HEK293 (cell line): ENCODE data around the gene ADD2.

Source experiments
- CTCF ChIA-PET: fragments of 350-600 bp; formaldehyde crosslinking; extraction: SDS; loops from one replicate; lab custom pipeline; 2021; ENCODE audit warnings: antibody characterized with exemption; lab: Yijun Ruan, JAX
- POLR2A ChIA-PET: fragments of 300-600 bp; formaldehyde crosslinking; extraction: SDS; loops from one replicate; lab custom pipeline; 2020; ENCODE audit warnings: antibody characterized with exemption, inconsistent platforms; lab: Yijun Ruan, JAX
- H3K27ac ChIP-seq: fragments of 200-500 bp; sonication (Bioruptor generic); 2 replicates; pipeline ENCODE4 v1.5.1; 2014; ENCODE audit warnings: low read depth, low read length, control low read depth, inconsistent platforms; ENCODE audit errors: extremely low read depth
- H3K36me3 ChIP-seq, 2 experiments: fragments of 200-500 bp in 1 of 2; sonication (Bioruptor generic) in 1 of 2; 1 replicate in 1 of 2; 2 replicates in 1 of 2; pipeline ENCODE4 v1.5.1; 2014 to 2017; ENCODE audit warnings: inconsistent platforms in 2 of 2, low read length in 2 of 2; ENCODE audit not compliant: control insufficient read depth in 2 of 2, insufficient read depth in 1 of 2
- H3K4me1 ChIP-seq: fragments of 200-500 bp; sonication (Bioruptor generic); 2 replicates; pipeline ENCODE4 v1.5.1; 2014; ENCODE audit warnings: mild to moderate bottlenecking, low read length, inconsistent platforms; ENCODE audit not compliant: control insufficient read depth, insufficient read depth
- H3K4me3 ChIP-seq: 2 replicates; pipeline ENCODE4 v1.5.1; 2011; ENCODE audit warnings: low read depth, mild to moderate bottlenecking, control low read depth, low read length, moderate library complexity
- H3K9me3 ChIP-seq: fragments of 200-500 bp; sonication (Bioruptor generic); 2 replicates; pipeline ENCODE4 v1.5.1; 2014; ENCODE audit warnings: low read depth, low read length, inconsistent platforms; ENCODE audit not compliant: control insufficient read depth, insufficient read depth
- EGR2 ChIP-seq: fragments of 450-650 bp; formaldehyde crosslinking; IDR thresholded peaks from 2 replicates; pipeline ENCODE4 v1.5.1; 2016; ENCODE audit warnings: low read depth, missing biosample characterization, missing genetic modification characterization
- SCRT1 ChIP-seq: fragments of 450-650 bp; formaldehyde crosslinking; IDR thresholded peaks from 2 replicates; pipeline ENCODE4 v1.5.1; 2016; ENCODE audit warnings: missing biosample characterization, missing genetic modification characterization, borderline replicate concordance
- ZBTB20 ChIP-seq: fragments of 450-650 bp; formaldehyde crosslinking; IDR thresholded peaks from 2 replicates; pipeline ENCODE4 v1.5.1; 2016; ENCODE audit warnings: missing biosample characterization, missing genetic modification characterization
- ZFHX2 ChIP-seq: fragments of 450-650 bp; formaldehyde crosslinking; conservative IDR thresholded peaks from 2 replicates; pipeline ENCODE4 v1.5.1; 2016; ENCODE audit warnings: missing biosample characterization, missing genetic modification characterization
- ZFP37 ChIP-seq: fragments of 450-650 bp; formaldehyde crosslinking; IDR thresholded peaks from 2 replicates; pipeline ENCODE4 v1.5.1; 2016; ENCODE audit warnings: missing biosample characterization, missing genetic modification characterization
- ZNF114 ChIP-seq: fragments of 450-650 bp; formaldehyde crosslinking; IDR thresholded peaks from 2 replicates; pipeline ENCODE4 v1.5.0; 2017; ENCODE audit warnings: missing biosample characterization, missing genetic modification characterization
- ZNF132 ChIP-seq: fragments of 450-650 bp; formaldehyde crosslinking; IDR thresholded peaks from 2 replicates; pipeline ENCODE4 v1.5.1; 2017; ENCODE audit warnings: missing biosample characterization, missing genetic modification characterization, borderline replicate concordance
- ZNF157 ChIP-seq: fragments of 450-650 bp; formaldehyde crosslinking; IDR thresholded peaks from 2 replicates; pipeline ENCODE4 v1.5.1; 2016; ENCODE audit warnings: missing biosample characterization, missing genetic modification characterization
- ZNF239 ChIP-seq: fragments of 450-650 bp; formaldehyde crosslinking; IDR thresholded peaks from 2 replicates; pipeline ENCODE4 v1.5.1; 2016; ENCODE audit warnings: missing biosample characterization, missing genetic modification characterization
- ZNF266 ChIP-seq: fragments of 450-650 bp; formaldehyde crosslinking; IDR thresholded peaks from 2 replicates; pipeline ENCODE4 v1.5.1; 2016; ENCODE audit warnings: missing biosample characterization, missing genetic modification characterization, low read depth
- ZNF624 ChIP-seq: fragments of 450-650 bp; formaldehyde crosslinking; IDR thresholded peaks from 2 replicates; pipeline ENCODE4 v1.5.1; 2017; ENCODE audit warnings: missing biosample characterization, missing genetic modification characterization
- ZNF701 ChIP-seq: fragments of 450-650 bp; formaldehyde crosslinking; IDR thresholded peaks from 2 replicates; pipeline ENCODE4 v1.5.1; 2016; ENCODE audit warnings: missing biosample characterization, missing genetic modification characterization
- ZNF768 ChIP-seq: fragments of 450-650 bp; formaldehyde crosslinking; IDR thresholded peaks from 2 replicates; pipeline ENCODE4 v1.5.1; 2018; ENCODE audit warnings: missing biosample characterization, mild to moderate bottlenecking, missing genetic modification characterization
- ZNF776 ChIP-seq: fragments of 450-650 bp; formaldehyde crosslinking; IDR thresholded peaks from 2 replicates; pipeline ENCODE4 v1.5.0; 2017; ENCODE audit warnings: missing biosample characterization, missing genetic modification characterization, borderline replicate concordance
- TF ChIP-seq, protein P1 (sequence below): fragments of 450-650 bp; formaldehyde crosslinking; IDR thresholded peaks from 2 replicates; pipeline ENCODE4 v1.5.1; 2016; ENCODE audit warnings: missing biosample characterization, missing genetic modification characterization
- TF ChIP-seq, protein P2 (sequence below): fragments of 450-650 bp; formaldehyde crosslinking; IDR thresholded peaks from 2 replicates; pipeline ENCODE4 v1.5.1; 2016; ENCODE audit warnings: missing biosample characterization, missing genetic modification characterization
- TF ChIP-seq, protein P3 (sequence below): fragments of 450-650 bp; formaldehyde crosslinking; IDR thresholded peaks from 2 replicates; pipeline ENCODE4 v1.5.1; 2017; ENCODE audit warnings: missing biosample characterization, mild to moderate bottlenecking, missing genetic modification characterization, moderate library complexity

Gene ADD2

DNA sequence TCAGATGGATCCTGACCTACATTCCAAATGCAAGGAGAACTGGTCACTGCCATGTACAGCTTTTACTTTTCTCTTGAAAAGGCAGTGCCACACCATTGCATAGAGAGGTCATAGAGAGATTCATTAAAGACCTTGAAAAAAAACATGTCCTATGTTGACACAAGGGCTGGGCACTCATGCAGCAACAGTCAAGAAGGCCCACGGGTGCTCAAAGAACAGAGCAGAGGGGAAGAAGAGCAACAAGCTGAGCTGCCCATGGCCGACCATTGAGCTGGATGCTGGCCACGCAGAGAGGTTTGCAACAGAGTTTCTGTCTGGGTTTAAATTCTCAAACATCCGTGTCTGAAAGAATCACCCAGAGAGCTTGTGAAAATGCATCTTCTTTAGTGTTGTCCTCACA, 99.1 kb downstream of the ADD2 start (continued):
- TF ChIP-seq, protein P1, sequence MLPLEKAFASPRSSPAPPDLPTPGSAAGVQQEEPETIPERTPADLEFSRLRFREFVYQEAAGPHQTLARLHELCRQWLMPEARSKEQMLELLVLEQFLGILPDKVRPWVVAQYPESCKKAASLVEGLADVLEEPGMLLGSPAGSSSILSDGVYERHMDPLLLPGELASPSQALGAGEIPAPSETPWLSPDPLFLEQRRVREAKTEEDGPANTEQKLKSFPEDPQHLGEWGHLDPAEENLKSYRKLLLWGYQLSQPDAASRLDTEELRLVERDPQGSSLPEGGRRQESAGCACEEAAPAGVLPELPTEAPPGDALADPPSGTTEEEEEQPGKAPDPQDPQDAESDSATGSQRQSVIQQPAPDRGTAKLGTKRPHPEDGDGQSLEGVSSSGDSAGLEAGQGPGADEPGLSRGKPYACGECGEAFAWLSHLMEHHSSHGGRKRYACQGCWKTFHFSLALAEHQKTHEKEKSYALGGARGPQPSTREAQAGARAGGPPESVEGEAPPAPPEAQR (tag by site-specific recombination), result no peak
- TF ChIP-seq ZNF266 (tag by site-specific recombination) (no peak), ZNF768 (tag by site-specific recombination) (no peak)
- TF ChIP-seq, all 188 proteins: peak for 0

DNA sequence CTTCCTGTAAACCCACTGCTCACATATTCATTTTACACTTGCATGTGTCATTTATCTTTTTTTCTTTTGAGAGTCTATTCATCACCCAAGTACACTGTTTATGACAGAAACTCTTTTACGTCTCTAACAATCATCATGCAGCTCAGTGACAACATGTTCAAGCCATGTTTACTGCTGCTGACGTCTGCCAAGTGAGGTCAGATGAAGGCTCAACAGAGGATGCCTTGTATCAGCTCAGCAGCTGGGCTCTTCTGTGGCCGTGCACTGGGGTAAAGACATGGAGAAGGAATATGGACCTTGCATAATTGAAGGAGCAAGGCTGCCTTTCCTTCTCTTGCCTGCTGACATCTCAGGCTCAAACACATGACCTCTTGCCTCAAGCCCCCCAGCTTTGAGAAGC, 99.6 kb downstream of the ADD2 start:
- 0 out of 2 replicates have a peak, but pooled peaks cover 2% of the 10 kb centered on the region for H3K4me1 ChIP-seq
- ChIA-PET POLR2A (no interaction called here), CTCF (interaction anchor here (0.6 to 1.9 kb wide), 5 partner anchors 12 to 477 kb away, joined by 3 to 8 read pairs (median 5); partner anchors contain the start of gene ADD2)
- peaks cover 5 to 15% of the 10 kb centered on the region in 2 experiments; a peak in 2 of 3 replicates for H3K36me3 ChIP-seq
- H3K27ac ChIP-seq, result no peak overlapping the region
- no peak overlapping the region for H3K4me3 ChIP-seq
- H3K9me3 ChIP-seq, result no peaks in the 10 kb centered on the region
- TF ChIP-seq ZNF114 (tag by site-specific recombination) (no peak), ZNF157 (tag by site-specific recombination) (no peak)
- TF ChIP-seq, protein P2, sequence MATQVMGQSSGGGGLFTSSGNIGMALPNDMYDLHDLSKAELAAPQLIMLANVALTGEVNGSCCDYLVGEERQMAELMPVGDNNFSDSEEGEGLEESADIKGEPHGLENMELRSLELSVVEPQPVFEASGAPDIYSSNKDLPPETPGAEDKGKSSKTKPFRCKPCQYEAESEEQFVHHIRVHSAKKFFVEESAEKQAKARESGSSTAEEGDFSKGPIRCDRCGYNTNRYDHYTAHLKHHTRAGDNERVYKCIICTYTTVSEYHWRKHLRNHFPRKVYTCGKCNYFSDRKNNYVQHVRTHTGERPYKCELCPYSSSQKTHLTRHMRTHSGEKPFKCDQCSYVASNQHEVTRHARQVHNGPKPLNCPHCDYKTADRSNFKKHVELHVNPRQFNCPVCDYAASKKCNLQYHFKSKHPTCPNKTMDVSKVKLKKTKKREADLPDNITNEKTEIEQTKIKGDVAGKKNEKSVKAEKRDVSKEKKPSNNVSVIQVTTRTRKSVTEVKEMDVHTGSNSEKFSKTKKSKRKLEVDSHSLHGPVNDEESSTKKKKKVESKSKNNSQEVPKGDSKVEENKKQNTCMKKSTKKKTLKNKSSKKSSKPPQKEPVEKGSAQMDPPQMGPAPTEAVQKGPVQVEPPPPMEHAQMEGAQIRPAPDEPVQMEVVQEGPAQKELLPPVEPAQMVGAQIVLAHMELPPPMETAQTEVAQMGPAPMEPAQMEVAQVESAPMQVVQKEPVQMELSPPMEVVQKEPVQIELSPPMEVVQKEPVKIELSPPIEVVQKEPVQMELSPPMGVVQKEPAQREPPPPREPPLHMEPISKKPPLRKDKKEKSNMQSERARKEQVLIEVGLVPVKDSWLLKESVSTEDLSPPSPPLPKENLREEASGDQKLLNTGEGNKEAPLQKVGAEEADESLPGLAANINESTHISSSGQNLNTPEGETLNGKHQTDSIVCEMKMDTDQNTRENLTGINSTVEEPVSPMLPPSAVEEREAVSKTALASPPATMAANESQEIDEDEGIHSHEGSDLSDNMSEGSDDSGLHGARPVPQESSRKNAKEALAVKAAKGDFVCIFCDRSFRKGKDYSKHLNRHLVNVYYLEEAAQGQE (tag by site-specific recombination), result no peak

DNA sequence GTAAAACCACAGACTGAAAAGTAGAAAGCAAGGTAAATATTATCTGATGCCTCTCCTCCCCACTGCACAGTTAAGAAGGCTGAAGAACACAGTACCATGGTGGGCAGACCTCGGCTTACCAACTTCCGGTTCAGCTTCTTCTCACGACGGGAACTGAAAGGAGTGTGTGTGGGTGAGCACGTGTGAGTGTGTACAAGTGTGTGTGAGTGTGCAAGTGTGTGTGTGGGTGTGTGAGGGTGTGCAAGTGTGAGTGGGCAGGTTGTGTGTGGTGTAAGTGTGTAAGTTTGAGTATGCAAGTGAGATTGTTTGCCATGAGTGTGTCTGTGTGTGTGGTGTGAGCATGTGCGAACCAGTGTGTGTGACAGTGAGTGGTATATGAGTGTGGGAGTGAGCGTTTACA, 103.5 kb downstream of the ADD2 start:
- ChIA-PET POLR2A (no interaction called here), CTCF (no interaction called here)
- Histone ChIP-seq H3K36me3 (peaks cover 5 to 25% of the 10 kb centered on the region in 2 experiments; a peak in 2 of 3 replicates), H3K4me1 (no peaks in the 10 kb centered on the region), H3K9me3 (no peaks in the 10 kb centered on the region), H3K27ac (no peak overlapping the region), H3K4me3 (no peak overlapping the region)
- TF ChIP-seq EGR2 (tag by site-specific recombination), result peak; percentile 37; the same call in 1 of the 2 replicates
- TF ChIP-seq ZNF624 (tag by site-specific recombination), result no peak
- peak; percentile 60 for TF ChIP-seq ZFHX2 (tag by site-specific recombination)
- TF ChIP-seq ZNF239 (tag by site-specific recombination), result no peak

DNA sequence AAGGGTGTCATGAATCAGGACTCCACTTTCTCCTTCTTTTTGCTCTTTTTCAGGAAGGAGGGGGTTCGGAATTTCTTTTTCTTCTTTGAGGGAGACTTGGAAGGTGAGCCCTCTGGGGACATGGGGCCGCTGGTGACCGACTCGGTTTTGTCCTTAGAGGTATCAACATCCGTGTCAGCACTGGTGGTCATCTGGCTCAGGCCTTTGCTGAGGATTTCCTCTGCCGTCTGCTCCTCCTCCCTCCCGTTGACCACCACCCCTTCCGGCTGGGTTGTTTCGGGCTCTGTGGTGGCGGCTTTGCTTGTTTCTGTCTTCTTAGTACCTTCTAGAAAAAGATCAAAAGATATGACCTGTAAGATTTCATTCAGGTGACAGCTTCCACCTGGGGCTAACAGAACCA, 104.6 kb downstream of the ADD2 start:
- CTCF ChIA-PET, result no interaction called here
- POLR2A ChIA-PET, result no interaction called here
- H3K9me3 ChIP-seq, result no peaks in the 10 kb centered on the region
- H3K36me3 ChIP-seq, result peaks cover 5 to 23% of the 10 kb centered on the region in 2 experiments; a peak in 2 of 3 replicates
- no peak overlapping the region for H3K4me3 ChIP-seq
- H3K4me1 ChIP-seq, result no peaks in the 10 kb centered on the region
- no peak overlapping the region for H3K27ac ChIP-seq
- TF ChIP-seq ZNF776 (no peak), ZBTB20 (no peak), ZNF701 (tag by site-specific recombination) (no peak), ZFP37 (no peak), SCRT1 (tag by site-specific recombination) (no peak), ZNF132 (no peak)
- TF ChIP-seq, protein P3, sequence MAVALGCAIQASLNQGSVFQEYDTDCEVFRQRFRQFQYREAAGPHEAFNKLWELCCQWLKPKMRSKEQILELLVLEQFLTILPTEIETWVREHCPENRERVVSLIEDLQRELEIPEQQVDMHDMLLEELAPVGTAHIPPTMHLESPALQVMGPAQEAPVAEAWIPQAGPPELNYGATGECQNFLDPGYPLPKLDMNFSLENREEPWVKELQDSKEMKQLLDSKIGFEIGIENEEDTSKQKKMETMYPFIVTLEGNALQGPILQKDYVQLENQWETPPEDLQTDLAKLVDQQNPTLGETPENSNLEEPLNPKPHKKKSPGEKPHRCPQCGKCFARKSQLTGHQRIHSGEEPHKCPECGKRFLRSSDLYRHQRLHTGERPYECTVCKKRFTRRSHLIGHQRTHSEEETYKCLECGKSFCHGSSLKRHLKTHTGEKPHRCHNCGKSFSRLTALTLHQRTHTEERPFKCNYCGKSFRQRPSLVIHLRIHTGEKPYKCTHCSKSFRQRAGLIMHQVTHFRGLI (tag by site-specific recombination), result no peak
- TF ChIP-seq, protein P1 (tag by site-specific recombination), result no peak
- TF ChIP-seq, protein P2 (tag by site-specific recombination), result no peak
